Activated naive CD4-positive, alpha-beta T cell treated with anti-CD3 and anti-CD28 coated beads for 36 hours (primary cell): ENCODE results near the gene ZMYND15. TPM values are rescaled to one million over a fixed set of nuclear protein-coding genes. Genes with fewer than 3 reads are reported as not detected.

Source experiments
- total RNA-seq, 2 experiments: library from RNA; stranded (reverse); gene quantifications; one replicate each; pipeline ENCODE4 v1.2.3, GENCODE V29; 2021

Gene ZMYND15
- total RNA-seq, 2 experiments from 2014 or later, result 0.17 TPM; not detected in 1

Other genes starting within 250 kb of the ZMYND15 start
- 1 to 10 TPM in 1 of 2 experiments, under 1 TPM in 1; 0.45 to 1.1 TPM for gene SPNS2, start 241.0 kb upstream of the ZMYND15 start, total RNA-seq
- 10 to 100 TPM; 73.7 to 80.7 TPM for gene MYBBP1A, start 184.4 kb upstream of the ZMYND15 start, total RNA-seq
- gene GGT6, start 179.3 kb upstream of the ZMYND15 start, total RNA-seq, result not detected
- gene SMTNL2, start 155.3 kb upstream of the ZMYND15 start, total RNA-seq, result not detected
- not detected for gene ALOX15, start 98.2 kb upstream of the ZMYND15 start, total RNA-seq
- gene PELP1, start 35.7 kb upstream of the ZMYND15 start, total RNA-seq, result 10 to 100 TPM; 79.0 to 91.2 TPM
- gene ARRB2, start 29.2 kb upstream of the ZMYND15 start, total RNA-seq, result 100 to 1,000 TPM; 169 to 174 TPM
- gene MED11, start 8.4 kb upstream of the ZMYND15 start, total RNA-seq, result 10 to 100 TPM; 15.9 to 17.1 TPM
- 1 to 10 TPM; 2.0 to 2.3 TPM for gene CXCL16, start 95 bp downstream of the ZMYND15 start, total RNA-seq
- gene TM4SF5, start 32.1 kb downstream of the ZMYND15 start, total RNA-seq, result not detected
- under 1 TPM in 1 of 2 experiments, not detected in 1; 0.60 TPM for gene VMO1, start 46.5 kb downstream of the ZMYND15 start, total RNA-seq
- not detected for gene GLTPD2, start 49.1 kb downstream of the ZMYND15 start, total RNA-seq
- gene PSMB6, start 56.3 kb downstream of the ZMYND15 start, total RNA-seq, result 100 to 1,000 TPM; 171 to 186 TPM
- 10 to 100 TPM; 17.4 to 17.6 TPM for gene PLD2, start 67.3 kb downstream of the ZMYND15 start, total RNA-seq
- gene MINK1, start 93.5 kb downstream of the ZMYND15 start, total RNA-seq, result 10 to 100 TPM; 49.1 to 50.4 TPM
- 1 to 10 TPM; 1.9 TPM for gene C17orf107, start 159.7 kb downstream of the ZMYND15 start, total RNA-seq
- gene CHRNE, start 163.3 kb downstream of the ZMYND15 start, total RNA-seq, result under 1 TPM; 0.22 to 0.38 TPM
- not detected for gene GP1BA, start 192.4 kb downstream of the ZMYND15 start, total RNA-seq
- 10 to 100 TPM; 63.8 to 65.2 TPM for gene SLC25A11, start 200.2 kb downstream of the ZMYND15 start, total RNA-seq
- 100 to 1,000 TPM; 133 to 140 TPM for gene RNF167, start 200.4 kb downstream of the ZMYND15 start, total RNA-seq
- 1,000 to 10,000 TPM; 1,812 to 1,876 TPM for gene PFN1, start 208.7 kb downstream of the ZMYND15 start, total RNA-seq
- gene ENO3, start 211.3 kb downstream of the ZMYND15 start, total RNA-seq, result 10 to 100 TPM; 26.7 to 28.9 TPM
- 10 to 100 TPM; 68.6 to 70.2 TPM for gene SPAG7, start 228.0 kb downstream of the ZMYND15 start, total RNA-seq
- 10 to 100 TPM; 79.1 to 79.5 TPM for gene CAMTA2, start 247.8 kb downstream of the ZMYND15 start, total RNA-seq